OCI-LY1 (cell line): ENCODE data around the gene COL21A1.
"Not testable (repeated sequence)": the region's sequence is repeated elsewhere in the genome, so short reads cannot be mapped to it uniquely, and the experiment has no call there.

Source experiments
- H2AFZ ChIP-seq: fragments of 200-600 bp; sonication (generic), shearing (Covaris generic); 2 replicates; pipeline ENCODE4 v1.6.0; 2014; ENCODE audit warnings: antibody characterized with exemption, mild to moderate bottlenecking, low read length
- H3F3A ChIP-seq: fragments of 200-600 bp; sonication (generic), shearing (Covaris generic); 2 replicates; pipeline ENCODE4 v1.6.0; 2014; ENCODE audit warnings: mild to moderate bottlenecking, antibody characterized with exemption, low read length, moderate library complexity; ENCODE audit not compliant: insufficient read depth
- H3K27ac ChIP-seq: fragments of 200-600 bp; sonication (generic); 2 replicates; pipeline ENCODE4 v1.5.1; 2014; ENCODE audit warnings: low read length, mixed run types, mild to moderate bottlenecking, low read depth; ENCODE audit not compliant: poor library complexity, severe bottlenecking
- H3K27me3 ChIP-seq: fragments of 200-600 bp; sonication (generic); 2 replicates; pipeline ENCODE4 v1.6.0; 2014; ENCODE audit warnings: antibody characterized with exemption, mild to moderate bottlenecking, low read length, moderate library complexity; ENCODE audit not compliant: insufficient read depth
- H3K36me3 ChIP-seq: fragments of 200-600 bp; sonication (generic); 2 replicates; pipeline ENCODE4 v1.6.1; 2014; ENCODE audit warnings: mild to moderate bottlenecking, antibody characterized with exemption, low read length, moderate library complexity, mixed read lengths; ENCODE audit not compliant: insufficient read depth
- H3K4me1 ChIP-seq: fragments of 200-600 bp; sonication (generic); 2 replicates; pipeline ENCODE4 v1.5.1; 2014; ENCODE audit warnings: mild to moderate bottlenecking, low read length, moderate library complexity; ENCODE audit not compliant: insufficient read depth, severe bottlenecking
- H3K4me2 ChIP-seq: fragments of 200-600 bp; sonication (generic), shearing (Covaris generic); 2 replicates; pipeline ENCODE4 v1.6.1; 2014; ENCODE audit warnings: low read length
- H3K4me3 ChIP-seq: fragments of 200-600 bp; sonication (generic); 2 replicates; pipeline ENCODE4 v1.5.1; 2014; ENCODE audit warnings: low read length, low read depth, mild to moderate bottlenecking, mixed read lengths; ENCODE audit not compliant: poor library complexity, severe bottlenecking
- H3K79me2 ChIP-seq: fragments of 200-600 bp; shearing (Covaris generic); 2 replicates; pipeline ENCODE4 v1.6.1; 2016; ENCODE audit warnings: mixed run types, low read length, mixed read lengths; ENCODE audit not compliant: insufficient read depth
- H3K9ac ChIP-seq: fragments of 200-600 bp; sonication (generic), shearing (Covaris generic); 2 replicates; pipeline ENCODE4 v1.6.1; 2014; ENCODE audit warnings: mild to moderate bottlenecking, low read length, mixed read lengths
- H3K9me2 ChIP-seq: fragments of 200-600 bp; sonication (generic), shearing (Covaris generic); 2 replicates; pipeline ENCODE4 v1.6.1; 2014; ENCODE audit warnings: low read depth, mild to moderate bottlenecking, low read length, mixed read lengths
- H3K9me3 ChIP-seq: fragments of 200-600 bp; shearing (Covaris generic); 2 replicates; pipeline ENCODE4 v1.6.1; 2014; ENCODE audit warnings: low read length, mixed read lengths
- H4K20me1 ChIP-seq: fragments of 200-600 bp; sonication (generic), shearing (Covaris generic); 2 replicates; pipeline ENCODE4 v1.6.0; 2016; ENCODE audit warnings: mild to moderate bottlenecking, low read length; ENCODE audit not compliant: insufficient read depth
- CTCF ChIP-seq: fragments of 200-600 bp; sonication (generic), shearing (Covaris generic); IDR thresholded peaks from 2 replicates; pipeline ENCODE4 v1.5.1; 2017; ENCODE audit warnings: mild to moderate bottlenecking, antibody characterized with exemption, low read length, moderate library complexity, mixed read lengths
- EZH2 ChIP-seq: fragments of 200-600 bp; sonication (generic), shearing (Covaris generic); IDR thresholded peaks from 2 replicates; pipeline ENCODE4 v1.8.0; 2017; ENCODE audit warnings: borderline replicate concordance, mixed run types, mild to moderate bottlenecking, antibody characterized with exemption, low read length, moderate library complexity, mixed read lengths

Gene COL21A1

DNA sequence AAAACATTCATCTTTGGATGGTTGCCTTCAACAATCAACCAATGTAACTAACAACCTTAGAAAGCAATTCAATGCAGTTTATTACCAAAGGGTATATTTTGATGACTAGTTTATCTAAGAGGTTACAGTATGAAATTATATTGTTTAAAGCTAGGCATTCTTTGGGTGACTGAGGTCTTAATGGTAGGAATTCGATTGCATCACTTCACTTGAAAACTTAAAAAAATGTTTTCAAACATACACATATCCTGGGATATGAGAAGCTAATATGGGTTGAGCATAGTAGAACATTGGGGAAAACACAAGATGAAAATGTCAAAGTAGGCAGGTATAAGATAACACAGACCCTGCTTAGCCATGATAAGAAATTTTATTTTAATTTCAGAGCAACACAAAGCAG, 227.4 kb downstream of the COL21A1 start:
- Histone ChIP-seq H4K20me1 (no peaks in the 10 kb centered on the region), H3K9ac (no peak overlapping the region), H3F3A (no peaks in the 10 kb centered on the region), H3K9me3 (no peaks in the 10 kb centered on the region), H3K27me3 (no peaks in the 10 kb centered on the region), H3K36me3 (no peaks in the 10 kb centered on the region), H3K79me2 (no peaks in the 10 kb centered on the region), H2AFZ (no peak overlapping the region), H3K9me2 (no peaks in the 10 kb centered on the region), H3K27ac (no peak overlapping the region), H3K4me1 (no peaks in the 10 kb centered on the region), H3K4me3 (no peak overlapping the region), H3K4me2 (no peak overlapping the region)
- TF ChIP-seq EZH2, result no peak
- TF ChIP-seq CTCF, result no peak

DNA sequence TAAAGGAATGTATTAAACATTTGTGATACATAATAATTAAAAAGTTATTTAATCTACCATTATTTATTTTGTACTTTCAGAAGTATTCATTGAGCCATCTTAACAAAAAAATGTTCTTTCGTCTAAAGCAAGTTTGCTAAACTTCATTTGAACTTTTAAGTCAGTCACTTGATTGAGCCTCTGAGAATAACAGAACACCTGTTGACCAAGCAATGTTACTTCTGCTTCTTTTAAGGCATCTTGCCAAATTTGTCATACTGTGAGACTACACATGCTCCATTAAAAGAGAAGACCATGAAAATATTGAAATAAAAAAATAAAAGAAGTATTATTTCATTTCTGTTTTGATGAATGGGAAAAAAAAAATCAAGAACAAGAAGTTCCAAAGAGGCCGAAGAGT, 230.2 kb downstream of the COL21A1 start:
- H3K27me3 ChIP-seq, result no peaks in the 10 kb centered on the region
- no peak overlapping the region for H2AFZ ChIP-seq
- no peaks in the 10 kb centered on the region for H3K4me1 ChIP-seq
- no peak overlapping the region for H3K27ac ChIP-seq
- TF ChIP-seq EZH2 (no peak), CTCF (no peak)
- no peaks in the 10 kb centered on the region for H3K9me2 ChIP-seq
- no peaks in the 10 kb centered on the region for H4K20me1 ChIP-seq
- no peaks in the 10 kb centered on the region for H3F3A ChIP-seq
- no peaks in the 10 kb centered on the region for H3K9me3 ChIP-seq
- H3K36me3 ChIP-seq, result no peaks in the 10 kb centered on the region
- H3K79me2 ChIP-seq, result no peaks in the 10 kb centered on the region
- H3K4me2 ChIP-seq, result no peak overlapping the region
- no peak overlapping the region for H3K4me3 ChIP-seq
- no peak overlapping the region for H3K9ac ChIP-seq

- not testable (repeated sequence) for H3K79me2 ChIP-seq, H3K27ac ChIP-seq, H4K20me1 ChIP-seq, H3K27me3 ChIP-seq, H3K4me1 ChIP-seq, H3F3A ChIP-seq, H2AFZ ChIP-seq, H3K4me3 ChIP-seq, H3K36me3 ChIP-seq, H3K9me3 ChIP-seq, H3K4me2 ChIP-seq, H3K9me2 ChIP-seq, H3K9ac ChIP-seq
Measured at GRCh38 chr6:56014039-56014438, 233.3 kb downstream of the COL21A1 start.

GRCh38 chr6:56009636-56010035, 237.7 kb downstream of the COL21A1 start:
- no peaks in the 10 kb centered on the region for H4K20me1 ChIP-seq
- no peak overlapping the region for H3K4me3 ChIP-seq
- H3K4me2 ChIP-seq, result no peak overlapping the region
- no peaks in the 10 kb centered on the region for H3K27me3 ChIP-seq
- no peaks in the 10 kb centered on the region for H3K9me2 ChIP-seq
- H3K9me3 ChIP-seq, result no peaks in the 10 kb centered on the region
- H3K79me2 ChIP-seq, result no peaks in the 10 kb centered on the region
- H3K36me3 ChIP-seq, result no peaks in the 10 kb centered on the region
- H2AFZ ChIP-seq, result no peak overlapping the region
- no peak overlapping the region for H3K9ac ChIP-seq
- no peak overlapping the region for H3K27ac ChIP-seq
- H3K4me1 ChIP-seq, result no peaks in the 10 kb centered on the region
- H3F3A ChIP-seq, result no peaks in the 10 kb centered on the region
- TF ChIP-seq EZH2 (no peak), CTCF (no peak)
